ENCODE data around the gene DPM2. TPM values are rescaled to one million over a fixed set of nuclear protein-coding genes. Genes with fewer than 3 reads are reported as not detected.
A peak's percentile ranks its signal among the peaks of the same experiment; 100 is the strongest.

The DPM2 gene
- total and polyA plus RNA-seq, 2 of the 4 experiments (the other 2 are of a cell fraction): 10.8 to 60.6 TPM

GRCh38 chr9:127919253-127919815 is 18.3 kb downstream of the DPM2 start (continued):
- TF ChIP-seq CHD1 (IDR thresholded peaks at IDR 0.05; ENCODE audit: low read depth, low read length): no peak

- Histone ChIP-seq H4K91ac (ENCODE audit: insufficient read depth, low read depth, low read length) (peak overlapping the region; percentile 83), H3K4ac (ENCODE audit: low read depth, low read length) (peak overlapping the region; percentile 71), H3K9me3 (ENCODE audit: control insufficient read depth, insufficient read depth, low read length) (no peaks in the 10 kb centered on the region), H3K79me1 (ENCODE audit: low read depth in 1 of 2, low read length in 2 of 2) (peaks cover 4 to 34% of the 10 kb centered on the region in 2 experiments), H4K8ac (ENCODE audit: low read depth in 2 of 2, low read length in 2 of 2) (peak overlapping the region; percentile 52 to 72), H3K56ac (ENCODE audit: extremely low read depth, insufficient read depth, low read length) (no peak overlapping the region; the same call in 1 of the 2 replicates), H3K27me3 (ENCODE audit: control insufficient read depth, insufficient read depth, low read length) (no peaks in the 10 kb centered on the region), H3K4me1 (ENCODE audit: control insufficient read depth, insufficient read depth, low read length) (peaks cover 30% of the 10 kb centered on the region), H3K27ac (ENCODE audit: insufficient read depth, low read length) (peak overlapping the region; percentile 49), H3K23ac (ENCODE audit: low read depth, low read length) (peak overlapping the region; percentile 56), H4K20me1 (ENCODE audit: insufficient read depth, low read length) (peaks cover 8% of the 10 kb centered on the region), H4K5ac (ENCODE audit: low read depth, low read length) (peak overlapping the region; percentile 36; the same call in 1 of the 2 replicates), H2BK20ac (ENCODE audit: low read depth, low read length) (peak overlapping the region; percentile 98), H3K18ac (ENCODE audit: low read depth, low read length) (0 out of 2 replicates have a peak overlapping the region, but pooled peaks have one; percentile 7), H2AK5ac (ENCODE audit: low read depth, low read length) (peak overlapping the region; percentile 87), H2AFZ (replicated peaks; ENCODE audit: low read length, poor library complexity) (peak overlapping the region; percentile 82), H3K4me2 (ENCODE audit: low read depth, low read length) (no peak overlapping the region), H2BK5ac (ENCODE audit: low read depth, low read length, poor library complexity, severe bottlenecking) (peak overlapping the region; percentile 58), H3K14ac (replicated peaks; ENCODE audit: low read depth, low read length) (peak overlapping the region; percentile 62), H2AK9ac (replicated peaks; ENCODE audit: low read depth, low read length, poor library complexity) (peak overlapping the region; percentile 96), H2BK120ac (ENCODE audit: low read depth, low read length) (peak overlapping the region; percentile 52), H3K9ac (ENCODE audit: low read depth, low read length) (no peak overlapping the region), H3K9me1 (ENCODE audit: insufficient read depth, low read length) (peaks cover 17% of the 10 kb centered on the region), H3K4me3 (ENCODE audit: insufficient read depth, low read depth, low read length) (no peak overlapping the region), H3K36me3 (ENCODE audit: control insufficient read depth, insufficient read depth, low read length) (peaks cover 5% of the 10 kb centered on the region; the same call in 1 of the 2 replicates), H2BK15ac (ENCODE audit: low read depth, low read length) (peak overlapping the region; percentile 78)
- ChIA-PET CTCF (interaction anchor here (1.4 kb wide), 1 partner anchor 184 kb away, joined by 6 read pairs; the partner anchor contains the start of gene TOR2A), POLR2A (ENCODE audit: unreplicated experiment) (no interaction called here)
- DNase-seq (no peak), ATAC-seq (ENCODE audit: low read depth) (no peak)
- no TSS peak for BruUV-seq (replicated peaks)
- intact Hi-C loops (cut with micrococcal nuclease): loop anchor here (5.0 to 10.0 kb wide), 3 partner anchors 81 to 304 kb away; partner anchors contain the start of genes FPGS and STXBP1
- in situ Hi-C loops (cut with MboI; ENCODE audit: low sequenced_read_pairs): no loop called here
- TF ChIP-seq CTCF (conservative IDR thresholded peaks at IDR 0.05; ENCODE audit: low read depth, low read length) (peak; percentile 8; the same call in 1 of the 2 replicates), RCOR1 (IDR thresholded peaks at IDR 0.05; ENCODE audit: insufficient replicate concordance, low read length) (no peak)
- dilution Hi-C loops (cut with HindIII; ENCODE audit: low sequenced_read_pairs, unreplicated experiment): no loop called here
- WGBS, 2 experiments (ENCODE audit: extremely low coverage in 2 of 2, insufficient read length in 1 of 2): 100% methylated on average over 3 of the region's 8 CpGs; no CpG with 5 or more reads in 1 of the 2 experiments
Measured at GRCh38 chr9:127918183-127919107, 19.2 kb downstream of the DPM2 start.

Data from IMR-90 (cell line).